Brain microvascular endothelial cell (primary cell): ENCODE data around the gene UBASH3B.

Source experiments
- DNase-seq: peaks from one replicate; pipeline ENCODE4 v3.0.0-alpha.2; 2020
- H3K27ac ChIP-seq: fragments of 250-450 bp; sonication (Bioruptor Pico); 2 replicates; pipeline ENCODE4 v1.5.1; 2020; ENCODE audit warnings: mild to moderate bottlenecking, moderate library complexity
- H3K27me3 ChIP-seq: fragments of 250-450 bp; sonication (Bioruptor Pico); replicated peaks from 2 replicates; pipeline ENCODE4 v1.5.1; 2020; ENCODE audit warnings: mild to moderate bottlenecking
- H3K36me3 ChIP-seq: fragments of 250-450 bp; sonication (Bioruptor Pico); replicated peaks from 2 replicates; pipeline ENCODE4 v1.5.1; 2020; ENCODE audit warnings: mild to moderate bottlenecking
- H3K4me3 ChIP-seq: 2 replicates; pipeline ENCODE4 v1.5.1; 2011; ENCODE audit warnings: low read depth, mild to moderate bottlenecking, control low read depth, low read length, moderate library complexity
- CTCF ChIP-seq: IDR thresholded peaks from 2 replicates; pipeline ENCODE4 v1.5.1; 2011; ENCODE audit warnings: low read depth, mild to moderate bottlenecking, moderate library complexity, low read length, control low read depth, inconsistent platforms; ENCODE audit errors: missing control alignments
- in situ Hi-C: cut with HindIII; loops from 2 replicates; pipeline ENCODE4 v1.10.0; 2017; ENCODE audit warnings: low sequenced_read_pairs, low pct_ligation_motif_present

The UBASH3B gene

GRCh38 chr11:122780296-122780949, 124.9 kb downstream of the UBASH3B start:
- no peak overlapping the region for H3K4me3 ChIP-seq
- no peak overlapping the region for H3K27ac ChIP-seq
- TF ChIP-seq CTCF = no peak
- peaks cover 18% of the 10 kb centered on the region for H3K36me3 ChIP-seq
- in situ Hi-C loops = no loop called here
- no peaks in the 10 kb centered on the region for H3K27me3 ChIP-seq
- no peak for DNase-seq

GRCh38 chr11:122781378-122782195, 126.1 kb downstream of the UBASH3B start:
- Histone ChIP-seq H3K36me3 (peaks cover 18% of the 10 kb centered on the region), H3K4me3 (no peak overlapping the region), H3K27me3 (no peaks in the 10 kb centered on the region), H3K27ac (no peak overlapping the region)
- in situ Hi-C loops = no loop called here
- TF ChIP-seq CTCF = peak; percentile 94
- peak; percentile 89 for DNase-seq

GRCh38 chr11:122782222-122782621, 126.7 kb downstream of the UBASH3B start:
- H3K27ac ChIP-seq = no peak overlapping the region
- peaks cover 15% of the 10 kb centered on the region for H3K36me3 ChIP-seq
- no peak overlapping the region for H3K4me3 ChIP-seq
- DNase-seq = no peak
- TF ChIP-seq CTCF = no peak
- no peaks in the 10 kb centered on the region for H3K27me3 ChIP-seq
- in situ Hi-C loops = no loop called here

GRCh38 chr11:122784325-122784955, 128.9 kb downstream of the UBASH3B start:
- H3K36me3 ChIP-seq = peaks cover 17% of the 10 kb centered on the region
- no peak for TF ChIP-seq CTCF
- H3K27me3 ChIP-seq = no peaks in the 10 kb centered on the region
- peak; percentile 94 for DNase-seq
- H3K27ac ChIP-seq = peak overlapping the region; percentile 74
- no peak overlapping the region for H3K4me3 ChIP-seq
- in situ Hi-C loops = no loop called here

DNA sequence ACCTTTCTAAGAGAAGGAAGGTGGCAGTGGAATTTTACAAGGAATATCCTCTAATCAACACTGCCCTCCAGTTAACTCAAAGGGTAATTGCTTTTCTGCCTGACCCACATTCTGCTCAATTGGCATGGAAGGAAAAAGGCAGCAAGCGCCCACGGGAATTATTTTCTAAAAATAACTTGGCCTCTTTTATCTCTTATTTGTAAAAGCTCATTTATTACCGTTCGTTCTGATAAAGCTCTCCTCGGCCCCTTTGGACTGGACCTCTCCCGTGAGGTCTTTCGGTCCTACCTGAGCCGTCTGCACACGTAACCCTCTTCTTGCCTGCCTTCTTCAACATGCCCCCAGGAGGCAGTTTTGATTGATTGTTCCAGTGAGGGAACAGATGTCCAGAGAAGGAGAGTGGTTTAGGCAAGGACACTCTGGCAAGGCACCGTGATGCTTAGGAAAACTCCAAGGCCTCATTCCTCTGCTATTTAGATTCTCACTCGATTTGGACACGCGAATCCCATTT, 129.6 kb downstream of the UBASH3B start:
- peaks cover 19% of the 10 kb centered on the region for H3K36me3 ChIP-seq
- TF ChIP-seq CTCF = peak; percentile 14
- in situ Hi-C loops = no loop called here
- H3K4me3 ChIP-seq = no peak overlapping the region
- no peak for DNase-seq
- peak overlapping the region; percentile 71 for H3K27ac ChIP-seq
- no peaks in the 10 kb centered on the region for H3K27me3 ChIP-seq
